GM18502 (cell line): ENCODE data around the gene SFXN3.

Experiments
- ATAC-seq: cut with Tn5 transposase; IDR thresholded peaks from one replicate; pipeline ENCODE4 v1.9.1; 2021; ENCODE audit warnings: mild to moderate bottlenecking; ENCODE audit not compliant: unreplicated experiment, poor library complexity

SFXN3 gene

GRCh38 chr10:101052285-101052684 lies 21.3 kb downstream of the SFXN3 start:
- no peak for ATAC-seq

- ATAC-seq: no peak
These were observed 22.5 kb downstream of the SFXN3 start for GRCh38 chr10:101053516-101053915.

GRCh38 chr10:101054351-101054750 lies 23.3 kb downstream of the SFXN3 start:
- no peak for ATAC-seq

GRCh38 chr10:101054876-101055275 lies 23.8 kb downstream of the SFXN3 start:
- ATAC-seq: no peak

- no peak for ATAC-seq
These were observed 24.4 kb downstream of the SFXN3 start for GRCh38 chr10:101055411-101055810.

GRCh38 chr10:101056365-101057151 lies 25.5 kb downstream of the SFXN3 start:
- ATAC-seq: no peak

- peak; percentile 58 for ATAC-seq
These were observed 29.3 kb downstream of the SFXN3 start for GRCh38 chr10:101060036-101060950.

- peak; percentile 63 for ATAC-seq
These were observed 30.1 kb downstream of the SFXN3 start for GRCh38 chr10:101060951-101061623.

GRCh38 chr10:101061624-101062231 lies 30.7 kb downstream of the SFXN3 start, which contains the start of gene KAZALD1:
Gene KAZALD1, plus strand, starts transcription at chr10:101061989. Its CDS starts 604 bp downstream, at chr10:101062593.
- ATAC-seq: no peak

- ATAC-seq: no peak
These were observed 31.4 kb downstream of the SFXN3 start for GRCh38 chr10:101062232-101063049.

GRCh38 chr10:101063050-101063525 lies 32.1 kb downstream of the SFXN3 start:
- ATAC-seq: no peak

- no peak for ATAC-seq
These were observed 32.7 kb downstream of the SFXN3 start for GRCh38 chr10:101063548-101064414.

- ATAC-seq: no peak
These were observed 33.5 kb downstream of the SFXN3 start for GRCh38 chr10:101064415-101065030.

GRCh38 chr10:101065481-101066145 lies 34.6 kb downstream of the SFXN3 start:
- ATAC-seq: no peak

- ATAC-seq: peak; percentile 42
These were observed 35.3 kb downstream of the SFXN3 start for GRCh38 chr10:101066146-101066895.

- ATAC-seq: no peak
These were observed 35.9 kb downstream of the SFXN3 start for GRCh38 chr10:101066896-101067355.
